Measurements from ENCODE around the gene AIFM3. TPM values are rescaled to one million over a fixed set of nuclear protein-coding genes. Genes with fewer than 3 reads are reported as not detected.
A peak's percentile ranks its signal among the peaks of the same experiment; 100 is the strongest.

AIFM3 gene
- total RNA-seq, 2 experiments from 2014 or later: 0.07 to 0.10 TPM

GRCh38 chr22:20982563-20982882 lies 15.5 kb downstream of the AIFM3 start:
- Mint-ChIP-seq H3K9me3 (peaks cover 11% of the 10 kb centered on the region), H3K27me3 (ENCODE audit: low read depth) (no peaks in the 10 kb centered on the region), H3K36me3 (ENCODE audit: low read depth) (peaks cover 15% of the 10 kb centered on the region), H3K4me3 (peak overlapping the region; percentile 97), H3K27ac (peak overlapping the region; percentile 85), H3K4me1 (ENCODE audit: low read depth) (peaks cover 41% of the 10 kb centered on the region)
- no peak for DNase-seq
- CTCF ChIA-PET: interaction anchor here (0.5 to 1.1 kb wide), 6 partner anchors 9 to 25 kb away, joined by 3 to 4 read pairs (median 3); no protein-coding TSS in a partner anchor
- intact Hi-C loops (cut with micrococcal nuclease): loop anchor here (1.0 to 2.0 kb wide), 4 partner anchors 19 to 124 kb away; partner anchors contain the start of genes CRKL and PI4KA

DNA sequence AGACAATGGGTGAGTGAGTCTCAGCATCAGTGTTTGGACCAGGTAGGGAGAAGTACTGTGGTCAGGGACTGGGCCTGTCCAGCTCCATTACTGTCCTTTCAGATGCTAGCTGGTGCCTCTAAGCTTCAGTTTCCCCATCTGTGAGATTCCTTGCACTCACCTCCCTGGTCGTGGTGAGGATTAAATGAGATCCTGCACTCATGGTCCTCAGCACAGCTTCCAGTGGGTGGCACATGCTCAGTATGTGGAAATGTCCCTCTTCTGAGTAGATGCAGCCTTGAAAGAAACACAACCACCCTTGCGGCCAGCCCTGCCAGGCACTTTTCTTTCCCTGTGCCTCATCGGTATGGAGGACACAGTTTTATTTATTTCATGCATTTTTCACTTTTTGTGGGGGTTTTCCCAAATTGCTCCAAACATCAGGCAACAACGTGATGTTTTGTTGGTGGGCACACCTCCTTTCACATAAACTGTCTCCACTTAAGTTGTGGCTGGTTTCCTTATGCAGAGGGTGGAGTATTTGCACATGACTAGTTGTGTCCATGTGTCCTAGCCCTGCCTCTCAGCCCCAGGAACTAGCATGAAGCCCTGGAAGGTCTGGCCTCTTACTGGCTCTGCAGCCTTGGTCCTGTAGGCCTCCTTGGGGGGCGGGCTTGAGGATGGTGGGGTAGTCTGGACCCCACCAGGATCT lies 16.2 kb downstream of the AIFM3 start:
- intact Hi-C loops (cut with micrococcal nuclease): loop anchor here (2.0 kb wide), 1 partner anchor 20 kb away; no protein-coding TSS in a partner anchor
- H3K27ac Mint-ChIP-seq: peak overlapping the region; percentile 85
- peaks cover 9% of the 10 kb centered on the region for H3K9me3 Mint-ChIP-seq
- peaks cover 20% of the 10 kb centered on the region for H3K36me3 Mint-ChIP-seq (ENCODE audit: low read depth)
- peaks cover 41% of the 10 kb centered on the region for H3K4me1 Mint-ChIP-seq (ENCODE audit: low read depth)
- DNase-seq: no peak
- no peaks in the 10 kb centered on the region for H3K27me3 Mint-ChIP-seq (ENCODE audit: low read depth)
- CTCF ChIA-PET: no interaction called here
- H3K4me3 Mint-ChIP-seq: peak overlapping the region; percentile 97

GRCh38 chr22:20985720-20986119 lies 18.7 kb downstream of the AIFM3 start:
- no peak for DNase-seq
- Mint-ChIP-seq H3K4me3 (no peak overlapping the region), H3K4me1 (ENCODE audit: low read depth) (peaks cover 29% of the 10 kb centered on the region), H3K9me3 (no peaks in the 10 kb centered on the region), H3K27me3 (ENCODE audit: low read depth) (no peaks in the 10 kb centered on the region), H3K27ac (no peak overlapping the region), H3K36me3 (ENCODE audit: low read depth) (peaks cover 22% of the 10 kb centered on the region)
- CTCF ChIA-PET: interaction anchor here (0.6 to 1.0 kb wide), 2 partner anchors 35 to 104 kb away, joined by 3 read pairs; no protein-coding TSS in a partner anchor
- intact Hi-C loops (cut with micrococcal nuclease): no loop called here

- Mint-ChIP-seq H3K4me1 (ENCODE audit: low read depth) (peaks cover 23% of the 10 kb centered on the region), H3K36me3 (ENCODE audit: low read depth) (peaks cover 22% of the 10 kb centered on the region), H3K4me3 (no peak overlapping the region), H3K9me3 (no peaks in the 10 kb centered on the region), H3K27ac (no peak overlapping the region), H3K27me3 (ENCODE audit: low read depth) (no peaks in the 10 kb centered on the region)
- CTCF ChIA-PET: interaction anchor here (0.6 to 1.0 kb wide), 2 partner anchors 35 to 105 kb away, joined by 3 read pairs; no protein-coding TSS in a partner anchor
- DNase-seq: no peak
- intact Hi-C loops (cut with micrococcal nuclease): no loop called here
Observed at GRCh38 chr22:20986365-20986764, 19.3 kb downstream of the AIFM3 start.

- Mint-ChIP-seq H3K9me3 (no peaks in the 10 kb centered on the region), H3K4me3 (no peak overlapping the region), H3K27ac (no peak overlapping the region), H3K4me1 (ENCODE audit: low read depth) (peaks cover 20% of the 10 kb centered on the region), H3K36me3 (ENCODE audit: low read depth) (peaks cover 22% of the 10 kb centered on the region), H3K27me3 (ENCODE audit: low read depth) (no peaks in the 10 kb centered on the region)
- CTCF ChIA-PET: no interaction called here
- no peak for DNase-seq
- intact Hi-C loops (cut with micrococcal nuclease): no loop called here
Observed at GRCh38 chr22:20987375-20987774, 20.3 kb downstream of the AIFM3 start.

- CTCF ChIA-PET: no interaction called here
- no peaks in the 10 kb centered on the region for H3K9me3 Mint-ChIP-seq
- H3K4me3 Mint-ChIP-seq: no peak overlapping the region
- H3K27ac Mint-ChIP-seq: no peak overlapping the region
- peaks cover 12% of the 10 kb centered on the region for H3K4me1 Mint-ChIP-seq (ENCODE audit: low read depth)
- peaks cover 20% of the 10 kb centered on the region for H3K36me3 Mint-ChIP-seq (ENCODE audit: low read depth)
- H3K27me3 Mint-ChIP-seq (ENCODE audit: low read depth): no peaks in the 10 kb centered on the region
- intact Hi-C loops (cut with micrococcal nuclease): no loop called here
- no peak for DNase-seq
Observed at GRCh38 chr22:20988573-20989322, 21.7 kb downstream of the AIFM3 start.

DNA sequence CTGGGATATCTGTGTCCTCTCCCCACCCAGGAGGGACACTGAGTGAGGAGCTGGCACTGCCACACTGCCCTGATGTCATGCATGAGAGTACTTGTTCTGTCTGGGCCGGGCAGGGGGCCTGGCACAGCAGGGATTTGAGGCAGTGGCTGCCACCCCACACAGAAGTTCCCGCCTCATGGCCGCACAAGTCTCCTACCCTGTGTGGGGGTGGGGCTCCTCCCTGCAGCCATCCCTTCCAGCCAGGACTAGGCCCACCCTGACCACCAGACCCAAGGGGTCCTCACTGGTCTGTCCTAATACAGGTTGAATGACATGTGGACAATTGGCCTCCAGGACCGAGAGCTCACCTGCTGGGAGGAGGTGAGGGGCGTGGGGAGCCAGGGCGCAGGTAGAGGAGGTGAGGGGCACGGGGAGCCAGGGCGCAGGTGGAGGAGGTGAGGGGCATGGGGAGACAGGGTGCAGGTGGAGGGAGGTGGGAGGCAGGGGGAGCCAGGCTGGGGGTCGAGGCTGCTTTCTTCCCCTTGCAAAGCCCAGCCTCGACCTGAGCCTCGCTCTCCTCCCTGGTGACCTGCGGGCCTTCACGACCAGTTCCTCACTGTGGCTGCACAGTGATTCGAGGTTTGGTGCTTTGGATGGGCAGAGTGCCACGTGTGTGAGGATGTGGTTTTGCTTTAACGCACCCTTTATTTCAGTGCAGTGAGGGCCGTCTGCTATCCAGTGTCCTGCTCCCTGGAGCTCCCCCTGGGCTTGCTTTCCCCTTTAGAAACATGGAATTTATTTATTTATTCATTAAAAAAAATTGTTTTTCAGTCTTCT lies 22.5 kb downstream of the AIFM3 start:
- intact Hi-C loops (cut with micrococcal nuclease): no loop called here
- CTCF ChIA-PET: no interaction called here

GRCh38 chr22:20990184-20991180 lies 23.4 kb downstream of the AIFM3 start:
- DNase-seq: no peak
- CTCF ChIA-PET: interaction anchor here (0.6 to 1.4 kb wide), 2 partner anchors 8 to 48 kb away, joined by 3 read pairs; partner anchors contain the start of gene LZTR1
- Mint-ChIP-seq H3K4me3 (no peak overlapping the region), H3K27ac (no peak overlapping the region), H3K9me3 (no peaks in the 10 kb centered on the region), H3K27me3 (ENCODE audit: low read depth) (no peaks in the 10 kb centered on the region), H3K4me1 (ENCODE audit: low read depth) (peaks cover 6% of the 10 kb centered on the region), H3K36me3 (ENCODE audit: low read depth) (peaks cover 17% of the 10 kb centered on the region)
- intact Hi-C loops (cut with micrococcal nuclease): no loop called here

More for the DNA sequence above, 22.5 kb downstream of the AIFM3 start:
- H3K36me3 Mint-ChIP-seq (ENCODE audit: low read depth): peaks cover 14% of the 10 kb centered on the region
- no peak overlapping the region for H3K27ac Mint-ChIP-seq
- peaks cover 6% of the 10 kb centered on the region for H3K4me1 Mint-ChIP-seq (ENCODE audit: low read depth)
- H3K9me3 Mint-ChIP-seq: no peaks in the 10 kb centered on the region
- DNase-seq: no peak
- no peaks in the 10 kb centered on the region for H3K27me3 Mint-ChIP-seq (ENCODE audit: low read depth)
- H3K4me3 Mint-ChIP-seq: no peak overlapping the region

DNA sequence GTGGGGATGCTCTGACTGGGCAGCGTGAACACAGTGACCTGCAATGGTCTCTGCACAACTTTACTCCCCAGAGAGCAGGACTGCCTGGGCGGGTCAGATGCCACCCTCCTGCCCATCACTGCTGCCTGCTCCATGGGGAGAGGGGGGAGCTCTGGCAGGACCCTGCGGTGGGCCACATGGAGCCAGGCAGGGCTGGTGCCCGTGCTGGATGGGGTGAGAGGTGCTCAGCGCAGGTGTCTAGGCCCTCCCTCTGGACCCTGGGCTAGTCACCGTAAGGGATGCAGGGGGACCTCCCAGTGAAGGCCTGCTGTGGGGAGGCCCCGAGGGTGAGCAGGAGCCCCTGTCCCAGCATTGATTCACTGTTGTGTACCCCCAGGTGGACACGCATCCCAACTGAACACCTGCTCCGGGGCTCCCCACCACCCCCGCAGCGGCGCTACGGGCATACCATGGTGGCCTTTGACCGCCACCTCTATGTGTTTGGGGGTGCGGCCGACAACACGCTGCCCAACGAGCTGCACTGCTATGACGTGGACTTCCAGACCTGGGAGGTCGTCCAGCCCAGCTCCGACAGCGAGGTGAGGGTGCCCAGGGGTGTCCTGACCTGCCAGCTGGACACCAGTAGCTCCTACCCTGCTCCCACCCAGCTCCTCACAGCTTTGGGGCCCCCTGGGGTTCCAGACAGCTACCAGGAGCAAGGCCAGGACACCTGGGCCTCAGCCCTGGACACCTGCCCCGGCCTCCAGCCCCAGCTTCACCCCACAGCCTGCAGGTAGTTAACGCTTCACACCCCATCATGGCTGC lies 24.4 kb downstream of the AIFM3 start:
- no peak overlapping the region for H3K27ac Mint-ChIP-seq
- H3K9me3 Mint-ChIP-seq: no peaks in the 10 kb centered on the region
- H3K27me3 Mint-ChIP-seq (ENCODE audit: low read depth): no peaks in the 10 kb centered on the region
- no peak for DNase-seq
- peaks cover 6% of the 10 kb centered on the region for H3K4me1 Mint-ChIP-seq (ENCODE audit: low read depth)
- intact Hi-C loops (cut with micrococcal nuclease): no loop called here
- peaks cover 15% of the 10 kb centered on the region for H3K36me3 Mint-ChIP-seq (ENCODE audit: low read depth)
- H3K4me3 Mint-ChIP-seq: no peak overlapping the region
- CTCF ChIA-PET: interaction anchor here (0.6 to 1.4 kb wide), 2 partner anchors 9 to 47 kb away, joined by 3 read pairs; partner anchors contain the start of gene LZTR1

GRCh38 chr22:20992056-20992442 lies 25.0 kb downstream of the AIFM3 start:
- DNase-seq: no peak
- Mint-ChIP-seq H3K9me3 (no peaks in the 10 kb centered on the region), H3K27me3 (ENCODE audit: low read depth) (no peaks in the 10 kb centered on the region), H3K36me3 (ENCODE audit: low read depth) (peaks cover 12% of the 10 kb centered on the region), H3K27ac (no peak overlapping the region), H3K4me3 (no peak overlapping the region), H3K4me1 (ENCODE audit: low read depth) (peaks cover 6% of the 10 kb centered on the region)
- intact Hi-C loops (cut with micrococcal nuclease): no loop called here
- CTCF ChIA-PET: no interaction called here

All from activated naive CD4-positive, alpha-beta T cell treated with anti-CD3 and anti-CD28 coated beads for 36 hours (primary cell).